ENCODE measurements around the gene YJEFN3.

DNA sequence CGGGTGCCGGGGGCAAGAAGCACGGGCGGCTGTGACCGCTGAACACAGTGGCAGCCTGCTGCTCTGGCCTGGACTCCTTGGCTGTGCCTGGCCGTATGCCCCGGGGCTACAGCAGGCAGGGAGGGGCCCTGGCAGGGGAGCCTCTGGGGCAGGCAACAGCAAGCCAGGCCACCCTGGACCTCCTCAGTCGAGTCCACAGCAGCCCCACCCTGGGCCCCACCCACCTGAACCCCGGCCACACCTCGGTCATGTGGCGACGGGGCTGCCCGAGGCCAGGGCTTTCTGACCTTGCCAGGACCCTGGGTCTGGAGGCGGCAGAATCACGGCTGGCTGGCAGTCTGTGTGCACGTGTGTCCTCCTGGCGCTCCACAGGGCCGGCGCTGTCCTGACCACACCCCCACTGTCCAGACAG lies 18.0 kb downstream of the YJEFN3 start:
- TF ChIP-seq, protein P1, sequence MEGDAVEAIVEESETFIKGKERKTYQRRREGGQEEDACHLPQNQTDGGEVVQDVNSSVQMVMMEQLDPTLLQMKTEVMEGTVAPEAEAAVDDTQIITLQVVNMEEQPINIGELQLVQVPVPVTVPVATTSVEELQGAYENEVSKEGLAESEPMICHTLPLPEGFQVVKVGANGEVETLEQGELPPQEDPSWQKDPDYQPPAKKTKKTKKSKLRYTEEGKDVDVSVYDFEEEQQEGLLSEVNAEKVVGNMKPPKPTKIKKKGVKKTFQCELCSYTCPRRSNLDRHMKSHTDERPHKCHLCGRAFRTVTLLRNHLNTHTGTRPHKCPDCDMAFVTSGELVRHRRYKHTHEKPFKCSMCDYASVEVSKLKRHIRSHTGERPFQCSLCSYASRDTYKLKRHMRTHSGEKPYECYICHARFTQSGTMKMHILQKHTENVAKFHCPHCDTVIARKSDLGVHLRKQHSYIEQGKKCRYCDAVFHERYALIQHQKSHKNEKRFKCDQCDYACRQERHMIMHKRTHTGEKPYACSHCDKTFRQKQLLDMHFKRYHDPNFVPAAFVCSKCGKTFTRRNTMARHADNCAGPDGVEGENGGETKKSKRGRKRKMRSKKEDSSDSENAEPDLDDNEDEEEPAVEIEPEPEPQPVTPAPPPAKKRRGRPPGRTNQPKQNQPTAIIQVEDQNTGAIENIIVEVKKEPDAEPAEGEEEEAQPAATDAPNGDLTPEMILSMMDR (IDR thresholded peaks at IDR 0.05; ENCODE audit: insufficient read depth, low read length, poor library complexity, severe bottlenecking), result no peak
- TF ChIP-seq EZH2phosphoT487 (conservative IDR thresholded peaks at IDR 0.05; ENCODE audit: low read length), result no peak
